Measurements from ENCODE around the gene NLRC5.
"Not testable (repeated sequence)": the region's sequence is repeated elsewhere in the genome, so short reads cannot be mapped to it uniquely, and the experiment has no call there.

Gene NLRC5

DNA sequence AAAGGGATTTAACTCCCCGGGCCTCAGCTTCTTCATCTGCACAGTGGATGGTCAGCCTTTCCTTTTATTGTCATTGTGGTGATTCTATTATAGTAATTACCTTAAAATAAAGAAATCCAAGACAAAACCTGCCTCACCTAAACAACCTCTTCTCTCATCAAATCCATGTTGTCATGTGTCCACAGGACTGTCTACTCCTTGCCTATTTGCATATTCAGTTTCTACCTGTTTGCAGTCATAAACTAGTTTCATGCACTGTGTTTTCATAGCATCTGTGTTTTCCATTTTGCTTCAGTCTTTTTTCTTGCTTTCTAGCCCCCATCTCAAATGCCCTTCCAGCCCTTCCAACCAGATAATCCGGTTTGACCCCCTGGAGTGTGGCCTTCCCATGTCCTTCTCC, 58.7 kb downstream of the NLRC5 start:
- DNase-seq (ENCODE audit: low read depth in 3 of 3) = no peak

DNA sequence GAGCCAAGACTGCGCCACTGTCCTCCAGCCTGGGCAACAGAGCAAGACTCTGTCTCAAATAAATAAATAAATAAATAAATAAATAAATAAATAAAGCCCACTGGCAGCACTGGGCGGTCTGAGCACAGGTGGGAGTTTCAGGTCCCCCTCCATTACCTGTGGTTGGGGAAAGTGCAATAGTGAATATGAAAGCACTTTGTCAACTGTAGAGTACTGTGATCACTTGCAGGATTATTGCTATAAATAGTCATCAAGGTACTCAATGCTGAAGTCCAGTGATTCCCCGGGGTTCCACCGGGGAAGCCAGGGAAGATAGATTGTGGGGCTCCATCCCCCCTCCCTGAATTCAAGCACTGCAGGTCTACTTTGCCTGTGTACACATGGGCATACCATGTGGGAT, 60.3 kb downstream of the NLRC5 start:
- DNase-seq (ENCODE audit: low read depth in 3 of 3) = no peak

DNA sequence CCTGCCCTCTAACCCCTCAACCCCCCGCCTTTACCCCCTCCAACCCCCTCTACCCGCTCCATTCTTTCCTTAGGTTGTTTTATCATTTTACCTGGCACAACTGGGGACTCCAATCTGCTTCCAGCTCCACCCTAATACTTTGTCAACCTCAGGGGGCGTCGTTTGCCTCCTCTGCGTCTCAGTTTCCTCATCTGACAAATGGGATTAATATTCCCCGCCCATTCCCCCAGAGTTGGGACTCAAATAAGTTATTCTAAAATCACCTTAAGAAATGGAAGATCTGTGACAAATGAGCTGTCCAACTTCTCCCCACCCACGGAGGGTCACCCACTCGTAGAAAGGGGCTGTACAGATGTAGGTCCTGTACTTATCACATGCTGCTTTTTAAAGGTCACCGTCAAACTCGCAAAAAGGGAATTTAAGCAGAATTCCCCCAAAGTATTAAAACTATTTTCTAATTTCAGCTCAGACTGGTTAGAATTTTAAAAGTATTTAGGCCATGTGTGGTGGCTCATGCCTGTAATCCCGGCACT, 62.4 kb downstream of the NLRC5 start:
- DNase-seq (ENCODE audit: low read depth in 3 of 3) = no peak

DNA sequence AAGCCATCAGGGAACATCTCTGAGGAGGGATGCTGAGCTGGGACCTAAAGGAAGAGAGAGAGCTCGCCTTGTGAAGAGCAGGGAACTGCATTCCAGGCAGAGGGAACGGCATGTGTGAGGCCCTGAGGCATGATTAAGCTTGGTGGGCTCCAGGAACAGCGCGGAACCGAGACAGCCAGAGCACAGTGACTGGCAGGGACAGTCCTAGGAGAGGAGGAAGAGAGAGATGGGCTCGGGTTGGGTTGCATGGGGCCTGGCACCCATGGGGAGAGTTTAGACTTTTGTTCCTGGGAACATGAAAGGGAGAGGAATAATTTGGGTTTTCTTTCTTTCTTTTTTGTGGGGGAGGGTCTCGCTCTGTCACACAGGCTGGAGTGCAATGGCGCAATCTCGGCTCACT, 63.8 kb downstream of the NLRC5 start:
- no peak for DNase-seq (ENCODE audit: low read depth in 3 of 3)

DNA sequence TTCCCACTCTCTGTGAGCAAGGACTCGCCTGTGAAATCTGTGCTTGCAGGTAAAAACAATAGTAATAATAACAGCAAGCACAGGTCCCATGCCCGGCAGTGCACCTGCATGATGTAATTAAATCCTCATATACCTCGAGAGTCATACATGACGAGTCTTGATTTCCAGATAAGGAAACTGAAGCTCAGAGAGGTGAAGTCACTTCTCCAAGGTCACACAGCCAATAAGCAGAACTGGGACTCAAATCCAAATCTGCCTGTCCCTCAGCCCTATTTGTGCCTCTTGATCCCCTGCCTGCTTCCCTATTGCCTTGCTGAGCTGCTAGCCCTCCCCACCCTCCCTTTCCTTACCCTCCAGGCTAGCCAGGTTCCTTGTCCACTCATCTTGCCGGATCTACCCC, 65.0 kb downstream of the NLRC5 start:
- no peak for DNase-seq (ENCODE audit: low read depth in 3 of 3)

DNA sequence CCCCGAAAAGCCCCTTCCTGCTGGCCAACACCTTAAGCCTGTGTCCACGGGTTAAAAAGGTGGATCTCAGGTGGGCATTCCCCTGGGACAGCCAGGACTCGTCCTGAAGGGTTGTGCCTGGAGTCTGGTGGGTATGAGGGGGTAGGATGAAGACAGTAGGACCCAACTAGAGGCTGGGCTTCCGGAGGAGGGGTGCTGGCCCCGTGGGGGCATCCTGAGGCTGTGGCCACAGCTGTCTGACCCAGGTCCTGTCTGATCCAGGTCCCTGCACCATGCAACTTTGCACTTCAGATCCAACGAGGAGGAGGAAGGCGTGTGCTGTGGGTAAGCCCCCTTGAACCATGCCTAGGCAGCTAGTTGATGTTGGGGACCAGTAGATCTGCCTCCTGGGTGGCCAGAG, 65.4 kb downstream of the NLRC5 start:
- DNase-seq (ENCODE audit: low read depth in 3 of 3) = no peak

DNA sequence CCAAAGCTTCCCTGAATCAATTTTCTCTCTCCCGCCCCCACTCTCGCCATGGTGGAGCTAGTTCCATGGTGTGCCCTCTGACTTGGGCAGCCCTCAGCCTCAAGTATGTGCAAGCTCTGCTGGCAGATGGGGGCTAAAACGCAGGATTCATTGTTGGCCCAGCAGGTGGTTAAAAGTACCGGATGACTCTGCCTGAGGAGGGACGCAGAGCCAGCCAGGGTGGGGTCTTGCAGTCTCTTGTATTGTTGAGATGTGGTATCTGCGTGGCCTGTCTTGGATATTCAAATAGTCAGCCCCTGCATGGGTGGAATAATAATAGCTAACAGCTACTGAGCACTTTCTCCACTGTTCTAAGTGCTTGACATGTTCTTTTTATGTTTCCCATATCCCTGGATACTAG, 66.3 kb downstream of the NLRC5 start:
- no peak for DNase-seq (ENCODE audit: low read depth in 3 of 3)

DNA sequence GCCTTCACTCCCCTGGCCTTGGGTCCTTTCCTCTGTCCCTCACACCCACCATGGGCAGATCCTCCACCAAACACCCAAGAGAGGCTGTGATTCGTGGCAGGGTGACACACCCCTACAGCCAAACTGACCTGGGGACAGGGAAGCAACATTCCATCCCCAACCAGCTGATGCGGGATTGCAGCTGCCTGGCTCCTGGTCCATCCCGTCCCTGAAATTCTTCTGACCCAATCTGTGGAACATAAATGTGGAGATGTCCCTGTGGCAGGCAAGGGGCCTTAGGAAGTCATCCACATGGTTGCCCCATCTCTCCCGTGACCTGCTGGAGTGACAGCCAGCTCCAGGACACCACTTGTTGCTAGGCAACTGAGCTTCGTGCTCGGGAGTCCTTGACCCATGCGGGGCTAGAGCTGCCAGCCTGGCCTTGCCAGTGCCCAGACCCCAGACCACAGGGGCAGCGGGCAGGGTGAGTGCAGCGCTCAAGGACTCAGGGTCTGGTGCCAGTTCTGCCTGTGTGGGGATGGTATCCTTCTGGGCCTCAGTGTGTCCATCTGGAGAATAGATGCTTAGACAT, 69.0 kb downstream of the NLRC5 start:
- no peak for DNase-seq (ENCODE audit: low read depth in 3 of 3)

DNA sequence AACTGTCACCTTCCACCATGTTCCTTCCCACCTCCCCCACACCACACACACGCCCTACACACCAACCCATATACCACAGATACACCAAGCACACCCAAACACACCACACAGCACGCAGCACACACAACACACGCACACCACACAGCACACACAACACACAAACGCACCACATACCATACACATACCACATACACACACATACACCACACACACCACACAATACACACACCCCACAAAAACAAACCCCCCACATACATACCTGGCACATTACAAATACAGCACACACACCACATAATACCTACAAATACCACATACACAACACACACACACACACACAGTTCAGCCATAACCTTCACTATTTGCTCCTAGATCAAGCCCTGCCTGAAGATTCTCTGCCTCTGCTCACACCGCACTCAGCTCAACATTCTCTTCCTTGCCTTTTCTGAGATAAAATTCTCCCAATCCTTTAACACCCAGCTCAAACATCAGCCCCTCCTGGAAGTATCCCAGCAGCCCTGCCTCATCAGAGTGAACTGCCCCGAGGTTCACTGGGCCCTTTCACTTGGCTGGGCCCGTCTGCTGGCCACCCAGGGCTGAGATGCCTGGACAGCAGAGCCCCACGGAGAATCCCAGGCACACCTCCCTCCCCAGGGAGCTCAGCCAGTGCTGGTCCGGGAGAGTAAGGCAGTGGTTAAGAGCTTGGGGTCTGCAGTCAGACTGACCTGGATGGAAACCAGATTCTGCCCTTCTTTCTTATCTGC, 71.1 kb downstream of the NLRC5 start:
- DNase-seq (ENCODE audit: low read depth in 3 of 3) = no peak

DNA sequence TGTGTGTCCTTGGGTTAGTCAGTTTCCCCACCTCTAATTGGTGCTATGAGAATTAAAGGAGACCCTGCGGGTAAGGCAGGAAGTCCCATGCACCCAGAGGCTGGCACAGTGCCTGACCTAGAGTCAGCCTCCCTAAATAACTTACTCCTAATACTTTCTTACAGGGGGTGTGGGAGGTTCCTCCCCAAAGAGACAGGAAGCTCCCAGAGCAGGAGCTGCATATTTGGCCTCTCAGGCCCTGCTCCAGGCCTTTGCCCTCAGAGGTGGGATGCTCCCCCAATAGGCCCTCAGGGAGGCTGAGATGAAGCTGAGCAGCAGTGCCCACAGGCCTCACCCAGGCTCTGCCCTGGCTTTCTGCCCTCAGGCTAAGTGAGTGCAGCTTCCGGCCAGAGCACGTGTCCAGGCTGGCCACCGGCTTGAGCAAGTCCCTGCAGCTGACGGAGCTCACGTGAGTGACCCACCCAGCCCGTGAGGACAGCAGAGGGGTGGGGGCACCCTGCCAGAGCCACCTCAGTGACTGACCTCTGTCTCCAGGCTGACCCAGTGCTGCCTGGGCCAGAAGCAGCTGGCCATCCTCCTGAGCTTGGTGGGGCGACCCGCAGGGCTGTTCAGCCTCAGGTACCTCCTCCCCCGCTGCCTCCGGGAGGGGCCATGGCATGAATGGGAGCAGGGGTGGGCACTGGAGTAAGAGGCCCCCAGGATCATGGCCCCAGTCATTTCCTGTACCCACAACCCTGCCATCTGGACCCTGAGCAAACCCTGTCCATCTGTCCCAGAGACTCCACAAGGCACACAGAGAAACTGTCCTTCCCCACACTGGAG, 71.9 kb downstream of the NLRC5 start:
- DNase-seq (ENCODE audit: low read depth in 3 of 3) = no peak

DNA sequence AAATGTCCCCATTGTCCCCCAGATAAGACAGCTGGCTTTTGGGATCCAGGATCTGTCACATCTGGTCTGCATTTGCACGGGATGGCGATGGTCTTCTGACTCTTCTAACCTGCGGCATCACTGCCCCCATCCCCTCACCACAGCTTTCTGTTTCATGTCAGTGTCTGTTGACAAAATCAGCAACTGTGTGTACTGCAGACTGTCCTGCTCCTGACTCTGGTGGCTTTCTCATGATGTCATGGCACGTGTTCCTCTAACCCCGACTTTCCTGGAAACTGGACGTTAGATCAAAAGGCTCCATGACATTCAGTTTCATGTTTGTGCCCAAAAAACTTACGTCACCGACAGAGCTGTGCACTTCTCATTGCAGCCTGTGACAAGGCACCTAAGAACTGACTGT, 73.0 kb downstream of the NLRC5 start:
- DNase-seq (ENCODE audit: low read depth in 3 of 3) = no peak

DNA sequence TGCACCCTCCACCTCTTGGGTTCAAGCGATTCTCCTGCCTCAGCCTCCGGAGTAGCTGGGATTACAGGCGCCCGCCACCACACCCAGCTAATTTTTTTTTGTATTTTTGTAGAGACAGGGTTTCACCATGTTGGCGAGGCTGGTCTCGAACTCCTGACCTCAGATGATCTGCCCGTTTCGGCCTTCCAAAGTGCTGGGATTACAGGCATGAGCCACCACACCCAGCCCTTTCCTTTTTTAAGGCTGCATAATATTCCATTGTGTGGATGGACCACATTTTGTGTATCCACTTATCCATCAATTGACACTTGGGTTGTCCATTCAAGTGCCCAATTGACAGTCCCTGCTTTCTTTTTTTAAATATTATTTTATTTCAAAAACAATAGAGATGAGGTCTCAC, 73.8 kb downstream of the NLRC5 start:
- DNase-seq (ENCODE audit: low read depth in 3 of 3) = not testable (repeated sequence)

DNA sequence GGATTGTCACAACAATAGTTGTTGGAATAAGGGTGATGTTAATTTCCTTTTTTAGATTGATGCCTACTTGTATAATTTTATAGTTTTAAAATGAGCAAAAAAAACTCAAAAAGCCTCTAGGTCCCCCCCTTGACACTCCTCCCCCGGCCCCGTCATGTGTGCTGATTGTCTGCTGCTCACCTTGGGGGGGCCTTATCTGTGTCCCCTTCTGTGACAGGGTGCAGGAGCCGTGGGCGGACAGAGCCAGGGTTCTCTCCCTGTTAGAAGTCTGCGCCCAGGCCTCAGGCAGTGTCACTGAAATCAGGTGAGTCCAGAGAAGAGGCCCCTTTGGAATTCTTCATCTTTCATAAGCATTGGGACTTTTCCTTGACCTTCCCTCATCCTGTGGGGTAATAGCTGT, 75.6 kb downstream of the NLRC5 start:
- no peak for DNase-seq (ENCODE audit: low read depth in 3 of 3)

DNA sequence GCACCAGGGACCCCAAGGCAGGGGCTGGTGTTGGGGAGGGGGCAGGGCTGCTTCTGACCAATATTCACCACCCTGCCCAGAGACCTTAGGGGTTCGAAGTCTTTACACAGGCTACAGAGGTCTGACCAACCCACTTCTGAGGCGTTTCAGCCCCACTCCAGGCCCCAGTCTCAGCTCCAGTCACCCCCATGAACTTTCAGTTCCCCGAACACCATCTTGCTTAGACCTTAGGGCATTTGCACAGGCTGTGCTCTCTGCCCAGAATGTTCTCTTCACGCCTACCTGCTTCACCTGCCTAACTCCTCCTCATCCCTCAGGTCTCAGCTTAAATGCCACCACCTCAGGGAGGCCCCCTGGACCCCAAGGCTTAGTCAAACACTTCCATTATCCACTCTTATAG, 77.3 kb downstream of the NLRC5 start:
- no peak for DNase-seq (ENCODE audit: low read depth in 3 of 3)

DNA sequence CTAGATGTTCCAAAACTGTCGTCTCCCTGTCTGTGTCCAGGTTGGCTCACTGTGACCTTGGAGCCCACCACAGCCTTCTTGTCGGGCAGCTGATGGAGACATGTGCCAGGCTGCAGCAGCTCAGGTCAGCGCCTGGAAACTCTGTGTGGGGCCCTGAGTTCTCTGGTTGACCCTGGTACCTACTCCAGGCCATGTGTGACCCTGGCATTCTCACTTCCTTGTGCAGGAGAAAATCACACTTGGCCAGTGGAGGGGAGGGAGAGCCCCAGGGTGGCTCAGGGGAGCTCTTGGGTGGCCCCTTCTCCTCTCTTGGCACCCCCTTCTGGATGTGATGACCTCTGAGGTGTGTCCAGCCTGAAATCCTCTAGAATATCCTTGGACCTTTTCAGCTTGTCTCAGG, 78.0 kb downstream of the NLRC5 start:
- DNase-seq (ENCODE audit: low read depth in 3 of 3) = no peak

DNA sequence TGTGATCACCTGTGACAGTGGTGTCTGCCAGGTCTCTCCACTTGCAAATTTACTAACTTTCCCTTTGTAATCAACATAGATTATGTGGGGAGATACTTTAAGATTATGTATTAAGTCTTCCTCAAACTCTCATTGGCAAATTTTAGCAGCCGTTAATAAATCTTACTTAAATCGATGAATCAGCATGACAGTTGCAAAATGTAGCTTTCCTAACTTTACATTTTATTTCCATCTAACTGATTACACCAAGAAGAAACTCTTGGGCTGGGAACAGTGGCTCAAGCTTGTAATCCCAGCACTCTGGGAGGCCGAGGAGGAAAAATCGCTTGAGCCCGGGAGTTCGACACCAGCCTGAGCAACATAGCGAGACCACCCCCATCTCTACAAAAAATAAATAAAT, 79.7 kb downstream of the NLRC5 start:
- DNase-seq (ENCODE audit: low read depth in 3 of 3) = no peak

DNA sequence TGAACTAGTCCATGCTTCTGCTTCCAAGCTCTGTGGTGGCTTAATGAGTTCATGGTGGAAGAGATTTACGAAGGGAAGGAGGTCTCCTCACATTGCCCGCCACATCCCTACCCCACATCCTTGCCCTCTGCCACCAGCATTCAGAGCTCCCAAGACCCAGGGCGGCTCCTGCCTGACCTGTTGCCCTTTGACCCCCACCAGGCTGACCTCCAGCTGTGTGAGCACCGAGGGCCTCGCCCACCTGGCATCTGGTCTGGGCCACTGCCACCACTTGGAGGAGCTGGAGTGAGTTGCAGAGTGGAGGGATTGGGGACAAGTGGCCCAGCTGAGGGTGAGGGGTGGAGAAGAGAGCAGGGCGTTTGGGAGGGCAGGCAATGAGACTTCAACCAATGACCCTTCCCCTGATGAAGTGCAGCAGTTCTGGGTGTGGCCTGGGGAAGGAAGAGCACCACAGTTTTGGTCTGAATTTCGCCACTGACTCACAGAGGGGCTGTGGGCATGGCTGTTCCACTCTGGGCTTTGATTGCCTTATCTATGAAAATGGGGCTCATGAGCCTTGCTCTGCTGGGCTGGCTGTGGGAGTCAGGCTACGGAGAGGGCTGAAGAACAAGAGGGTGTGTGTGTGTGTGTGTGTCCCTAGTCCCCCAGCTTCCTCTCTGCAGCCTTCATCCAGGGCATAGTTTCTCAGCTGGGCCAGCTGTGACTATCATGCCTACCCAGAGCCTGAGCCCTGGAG, 80.4 kb downstream of the NLRC5 start:
- no peak for DNase-seq (ENCODE audit: low read depth in 3 of 3)

DNA sequence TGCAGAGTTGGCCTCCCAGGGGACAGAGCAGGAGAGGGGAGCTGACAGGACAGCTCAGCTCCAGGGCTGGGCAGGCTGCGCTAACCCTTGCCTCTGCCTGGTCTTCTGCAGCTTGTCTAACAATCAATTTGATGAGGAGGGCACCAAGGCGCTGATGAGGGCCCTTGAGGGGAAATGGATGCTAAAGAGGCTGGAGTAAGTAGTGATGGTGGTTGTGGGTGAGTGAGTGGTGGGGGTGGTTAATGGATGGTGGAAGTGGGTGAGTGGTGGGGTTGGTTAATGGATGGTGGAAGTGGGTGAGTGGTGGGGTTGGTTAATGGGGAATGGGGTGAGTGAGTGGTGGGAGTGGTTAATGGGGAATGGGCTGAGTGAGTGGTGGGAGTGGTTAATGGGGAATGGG, 81.1 kb downstream of the NLRC5 start:
- no peak for DNase-seq (ENCODE audit: low read depth in 3 of 3)

DNA sequence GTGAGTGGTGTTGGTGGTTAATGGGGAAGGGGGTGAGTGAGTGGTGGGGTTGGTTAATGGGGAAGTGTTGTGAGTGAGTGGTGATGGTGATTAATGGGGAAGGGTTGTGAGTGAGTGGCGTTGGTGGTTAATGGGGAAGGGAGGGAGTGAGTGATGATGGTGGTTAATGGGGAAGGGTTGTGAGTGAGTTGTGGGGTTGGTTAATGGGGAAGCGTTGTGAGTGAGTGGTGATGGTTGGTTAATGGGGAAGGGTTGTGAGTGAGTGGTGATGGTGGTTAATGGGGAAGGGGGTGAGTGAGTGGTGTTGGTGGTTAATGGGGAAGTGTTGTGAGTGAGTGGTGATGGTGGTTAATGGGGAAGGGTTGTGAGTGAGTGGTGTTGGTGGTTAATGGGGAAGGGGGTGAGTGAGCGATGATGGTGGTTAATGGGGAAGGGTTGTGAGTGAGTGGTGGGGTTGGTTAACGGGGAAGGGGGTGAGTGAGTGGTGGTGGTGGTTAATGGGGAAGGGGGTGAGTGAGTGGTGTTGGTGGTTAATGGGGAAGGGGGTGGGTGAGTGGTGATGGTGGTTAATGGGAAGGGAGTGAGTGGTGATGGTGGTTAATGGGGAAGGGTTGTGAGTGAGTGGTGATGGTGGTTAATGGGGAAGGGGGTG, 81.8 kb downstream of the NLRC5 start:
- DNase-seq (ENCODE audit: low read depth in 3 of 3) = not testable (repeated sequence)

DNA sequence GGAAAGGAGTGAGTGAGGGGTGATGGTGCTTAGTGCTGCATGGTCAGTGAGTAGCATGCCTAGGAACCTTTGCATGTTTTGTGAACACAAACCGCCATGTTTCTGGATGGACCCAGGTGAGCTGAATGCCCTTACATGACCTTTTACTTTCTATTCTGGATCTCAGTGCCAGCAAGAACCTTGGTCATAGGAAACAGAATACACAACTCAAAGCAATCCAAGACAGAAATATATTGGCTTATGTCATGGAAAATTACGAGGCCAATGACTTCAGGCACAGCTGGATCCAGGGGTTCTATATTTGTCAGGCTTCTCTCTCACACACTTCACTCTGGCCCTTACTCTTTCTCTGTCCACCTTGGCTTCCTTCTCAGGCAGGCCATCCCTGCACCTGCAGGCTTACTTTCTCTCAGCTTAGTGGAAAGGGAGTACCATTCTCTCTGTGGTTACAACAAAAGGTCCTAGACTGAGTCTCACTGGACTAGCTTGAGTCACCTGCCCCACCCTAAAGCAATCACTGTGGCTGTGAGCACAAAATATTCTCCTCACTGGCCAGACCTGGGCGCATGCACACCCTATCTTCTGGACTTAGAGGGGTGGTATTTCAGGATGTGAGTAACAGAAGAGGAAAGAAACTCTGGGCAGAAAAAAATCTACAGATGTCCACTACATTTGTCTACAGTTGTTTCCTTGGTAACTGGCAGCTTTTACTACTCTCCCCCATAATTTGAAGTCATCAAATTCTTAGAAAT, 82.7 kb downstream of the NLRC5 start:
- no peak for DNase-seq (ENCODE audit: low read depth in 3 of 3)
